ENCODE data around the gene ATP5MG.

ATP5MG gene

GRCh38 chr11:118379497-118379896, 21.9 kb upstream of the ATP5MG start:
- Histone ChIP-seq H3K4me3 (ENCODE audit: low read depth, low read length) (no peak overlapping the region), H3K9me3 (no peaks in the 10 kb centered on the region), H3K4me1 (no peaks in the 10 kb centered on the region), H3K36me3 (peaks cover 56% of the 10 kb centered on the region), H3K27me3 (no peaks in the 10 kb centered on the region)
- DNase-seq = no peak
- TF ChIP-seq, protein P1, sequence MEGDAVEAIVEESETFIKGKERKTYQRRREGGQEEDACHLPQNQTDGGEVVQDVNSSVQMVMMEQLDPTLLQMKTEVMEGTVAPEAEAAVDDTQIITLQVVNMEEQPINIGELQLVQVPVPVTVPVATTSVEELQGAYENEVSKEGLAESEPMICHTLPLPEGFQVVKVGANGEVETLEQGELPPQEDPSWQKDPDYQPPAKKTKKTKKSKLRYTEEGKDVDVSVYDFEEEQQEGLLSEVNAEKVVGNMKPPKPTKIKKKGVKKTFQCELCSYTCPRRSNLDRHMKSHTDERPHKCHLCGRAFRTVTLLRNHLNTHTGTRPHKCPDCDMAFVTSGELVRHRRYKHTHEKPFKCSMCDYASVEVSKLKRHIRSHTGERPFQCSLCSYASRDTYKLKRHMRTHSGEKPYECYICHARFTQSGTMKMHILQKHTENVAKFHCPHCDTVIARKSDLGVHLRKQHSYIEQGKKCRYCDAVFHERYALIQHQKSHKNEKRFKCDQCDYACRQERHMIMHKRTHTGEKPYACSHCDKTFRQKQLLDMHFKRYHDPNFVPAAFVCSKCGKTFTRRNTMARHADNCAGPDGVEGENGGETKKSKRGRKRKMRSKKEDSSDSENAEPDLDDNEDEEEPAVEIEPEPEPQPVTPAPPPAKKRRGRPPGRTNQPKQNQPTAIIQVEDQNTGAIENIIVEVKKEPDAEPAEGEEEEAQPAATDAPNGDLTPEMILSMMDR (IDR thresholded peaks at IDR 0.05; ENCODE audit: low read depth, low read length) = no peak

GRCh38 chr11:118380571-118380970, 20.8 kb upstream of the ATP5MG start:
- H3K4me3 ChIP-seq (ENCODE audit: low read depth, low read length) = no peak overlapping the region
- no peak for DNase-seq
- H3K27me3 ChIP-seq = no peaks in the 10 kb centered on the region
- H3K4me1 ChIP-seq = no peaks in the 10 kb centered on the region
- TF ChIP-seq, protein P1 (IDR thresholded peaks at IDR 0.05; ENCODE audit: low read depth, low read length) = no peak
- H3K36me3 ChIP-seq = peaks cover 57% of the 10 kb centered on the region
- H3K9me3 ChIP-seq = no peaks in the 10 kb centered on the region

- no peak for DNase-seq
- no peaks in the 10 kb centered on the region for H3K9me3 ChIP-seq
- H3K4me1 ChIP-seq = no peaks in the 10 kb centered on the region
- H3K4me3 ChIP-seq (ENCODE audit: low read depth, low read length) = no peak overlapping the region
- TF ChIP-seq, protein P1 (IDR thresholded peaks at IDR 0.05; ENCODE audit: low read depth, low read length) = no peak
- no peaks in the 10 kb centered on the region for H3K27me3 ChIP-seq
- H3K36me3 ChIP-seq = peaks cover 57% of the 10 kb centered on the region
Observed at GRCh38 chr11:118382954-118383353, 18.5 kb upstream of the ATP5MG start.

- Histone ChIP-seq H3K9me3 (no peaks in the 10 kb centered on the region), H3K4me3 (ENCODE audit: low read depth, low read length) (no peak overlapping the region), H3K36me3 (peaks cover 54% of the 10 kb centered on the region), H3K27me3 (no peaks in the 10 kb centered on the region), H3K4me1 (no peaks in the 10 kb centered on the region)
- TF ChIP-seq, protein P1 (IDR thresholded peaks at IDR 0.05; ENCODE audit: low read depth, low read length) = no peak
- no peak for DNase-seq
Observed at GRCh38 chr11:118383657-118384056, 17.7 kb upstream of the ATP5MG start.

DNA sequence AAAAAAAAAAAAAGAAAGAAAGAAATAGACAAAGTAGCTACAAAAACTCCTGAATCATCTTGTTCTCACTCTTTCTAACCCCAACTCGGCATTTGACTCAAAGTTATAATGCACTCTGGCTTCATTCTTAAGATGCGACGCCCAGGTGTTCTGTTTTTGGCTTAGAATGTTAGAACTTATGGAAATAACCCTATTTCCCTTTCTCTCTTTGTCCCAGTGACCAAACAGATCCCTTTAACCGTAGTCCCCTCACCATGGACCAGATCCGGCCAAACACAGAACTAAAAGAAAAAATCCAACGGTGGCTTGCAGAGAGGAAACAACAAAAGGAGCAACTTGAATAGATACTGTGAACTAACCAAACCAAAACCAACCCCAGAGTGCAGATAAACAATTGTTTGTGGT, 5.3 kb upstream of the ATP5MG start:
- Histone ChIP-seq H3K27me3 (no peaks in the 10 kb centered on the region), H3K9me3 (no peaks in the 10 kb centered on the region), H3K4me3 (ENCODE audit: low read depth, low read length) (no peak overlapping the region), H3K36me3 (peaks cover 35% of the 10 kb centered on the region), H3K4me1 (no peaks in the 10 kb centered on the region)
- TF ChIP-seq, protein P1 (IDR thresholded peaks at IDR 0.05; ENCODE audit: low read depth, low read length) = no peak
- DNase-seq = no peak

DNA sequence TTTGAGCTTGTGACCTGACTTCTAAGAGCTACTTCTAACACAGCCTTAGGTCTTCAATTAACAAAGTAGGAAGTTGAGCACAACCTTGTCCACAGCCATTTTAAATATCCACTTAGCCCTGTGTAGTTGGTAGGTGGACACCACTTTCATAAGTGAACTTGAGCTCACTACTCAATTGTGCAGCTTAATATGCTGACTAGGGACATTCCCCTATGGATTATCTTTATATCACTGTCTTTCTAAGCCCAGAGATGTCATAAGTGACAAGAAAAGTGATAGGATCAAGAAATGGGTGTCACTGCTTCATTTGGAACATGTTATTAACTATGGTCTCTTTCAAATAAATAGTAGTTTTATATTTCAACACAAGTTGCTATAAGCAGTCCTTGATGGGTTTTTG, 4.0 kb upstream of the ATP5MG start:
- no peaks in the 10 kb centered on the region for H3K9me3 ChIP-seq
- no peaks in the 10 kb centered on the region for H3K4me1 ChIP-seq
- TF ChIP-seq, protein P1 (IDR thresholded peaks at IDR 0.05; ENCODE audit: low read depth, low read length) = no peak
- DNase-seq = no peak
- H3K4me3 ChIP-seq (ENCODE audit: low read depth, low read length) = no peak overlapping the region
- H3K27me3 ChIP-seq = no peaks in the 10 kb centered on the region
- H3K36me3 ChIP-seq = peaks cover 29% of the 10 kb centered on the region

Data from BE2C (cell line).